Type B pancreatic cell (in vitro differentiated cells): ENCODE measurements around the gene HELZ2. TPM values are rescaled to one million over a fixed set of nuclear protein-coding genes. Genes with fewer than 3 reads are reported as not detected.

Experiments used
- DNase-seq: peaks from one replicate; pipeline ENCODE4 v3.0.0; 2021; ENCODE audit warnings: mixed read lengths; ENCODE audit not compliant: unreplicated experiment; ENCODE audit errors: extremely low spot score
- H3K27ac Mint-ChIP-seq: 2 replicates; pipeline ENCODE4 v1.8.0; 2021; ENCODE audit warnings: mild to moderate bottlenecking, mixed read lengths
- H3K27me3 Mint-ChIP-seq: 2 replicates; pipeline ENCODE4 v1.8.0; 2021; ENCODE audit warnings: mixed read lengths
- H3K36me3 Mint-ChIP-seq: 2 replicates; pipeline ENCODE4 v1.8.0; 2021; ENCODE audit warnings: mixed read lengths
- H3K4me1 Mint-ChIP-seq: one replicate; pipeline ENCODE4 v1.8.0; 2021; ENCODE audit warnings: mixed read lengths; ENCODE audit not compliant: unreplicated experiment
- H3K4me3 Mint-ChIP-seq: 2 replicates; pipeline ENCODE4 v1.8.0; 2021; ENCODE audit warnings: mild to moderate bottlenecking, mixed read lengths
- H3K9me3 Mint-ChIP-seq: 2 replicates; pipeline ENCODE4 v1.8.0; 2021; ENCODE audit warnings: mixed read lengths
- total RNA-seq: library from RNA; stranded (reverse); gene quantifications from 2 replicates; pipeline ENCODE4 v1.2.1, GENCODE V29; 2021; ENCODE audit warnings: low replicate concordance
- TF ChIP-seq, protein P1 (sequence below): fragments of 200-600 bp; sonication (generic); conservative IDR thresholded peaks from 2 replicates; pipeline ENCODE4 v1.5.0; 2021; ENCODE audit warnings: antibody characterized with exemption, mild to moderate bottlenecking

Gene HELZ2
- total RNA-seq, 1 donor from 2014 or later, result 24.2 TPM

DNA sequence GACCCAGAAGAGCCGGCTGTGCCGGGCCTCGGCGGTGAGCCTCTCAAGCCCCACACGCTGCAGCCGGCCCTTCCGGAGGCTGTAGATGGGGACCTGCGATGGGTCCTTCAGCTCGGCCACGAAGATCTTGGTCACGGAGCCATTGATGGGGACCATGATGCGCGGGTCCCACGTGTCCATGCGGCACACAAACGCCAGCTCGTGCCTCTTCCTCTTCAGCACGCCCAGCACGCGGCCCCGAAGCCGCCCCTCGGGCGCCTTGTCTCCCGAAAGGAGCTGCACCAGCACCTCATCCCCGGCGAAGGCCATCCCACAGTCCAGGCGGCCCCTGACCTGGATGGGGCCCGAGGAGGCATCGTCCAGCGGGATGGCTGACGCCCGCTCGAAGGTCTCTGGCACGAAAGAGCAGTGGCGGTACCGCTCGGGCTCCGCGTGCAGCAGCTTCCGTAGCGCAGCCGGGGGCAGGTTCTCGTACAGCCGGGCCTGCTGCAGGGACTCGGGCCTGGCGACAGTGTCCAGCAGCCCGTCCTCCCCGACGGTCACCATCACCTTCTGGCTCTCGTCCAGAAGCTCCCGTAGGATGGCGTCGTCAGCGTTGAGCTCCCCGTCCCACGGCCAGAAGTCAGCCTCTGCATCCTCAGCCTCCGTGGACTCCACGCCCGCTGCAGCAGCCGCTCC lies 8.9 kb downstream of the HELZ2 start:
- no peak for DNase-seq
- H3K27ac Mint-ChIP-seq, result no peak overlapping the region
- H3K9me3 Mint-ChIP-seq, result no peaks in the 10 kb centered on the region
- H3K27me3 Mint-ChIP-seq, result no peaks in the 10 kb centered on the region
- TF ChIP-seq, protein P1, sequence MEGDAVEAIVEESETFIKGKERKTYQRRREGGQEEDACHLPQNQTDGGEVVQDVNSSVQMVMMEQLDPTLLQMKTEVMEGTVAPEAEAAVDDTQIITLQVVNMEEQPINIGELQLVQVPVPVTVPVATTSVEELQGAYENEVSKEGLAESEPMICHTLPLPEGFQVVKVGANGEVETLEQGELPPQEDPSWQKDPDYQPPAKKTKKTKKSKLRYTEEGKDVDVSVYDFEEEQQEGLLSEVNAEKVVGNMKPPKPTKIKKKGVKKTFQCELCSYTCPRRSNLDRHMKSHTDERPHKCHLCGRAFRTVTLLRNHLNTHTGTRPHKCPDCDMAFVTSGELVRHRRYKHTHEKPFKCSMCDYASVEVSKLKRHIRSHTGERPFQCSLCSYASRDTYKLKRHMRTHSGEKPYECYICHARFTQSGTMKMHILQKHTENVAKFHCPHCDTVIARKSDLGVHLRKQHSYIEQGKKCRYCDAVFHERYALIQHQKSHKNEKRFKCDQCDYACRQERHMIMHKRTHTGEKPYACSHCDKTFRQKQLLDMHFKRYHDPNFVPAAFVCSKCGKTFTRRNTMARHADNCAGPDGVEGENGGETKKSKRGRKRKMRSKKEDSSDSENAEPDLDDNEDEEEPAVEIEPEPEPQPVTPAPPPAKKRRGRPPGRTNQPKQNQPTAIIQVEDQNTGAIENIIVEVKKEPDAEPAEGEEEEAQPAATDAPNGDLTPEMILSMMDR, result no peak
- no peaks in the 10 kb centered on the region for H3K4me1 Mint-ChIP-seq
- no peak overlapping the region for H3K4me3 Mint-ChIP-seq
- peaks cover 3% of the 10 kb centered on the region for H3K36me3 Mint-ChIP-seq

DNA sequence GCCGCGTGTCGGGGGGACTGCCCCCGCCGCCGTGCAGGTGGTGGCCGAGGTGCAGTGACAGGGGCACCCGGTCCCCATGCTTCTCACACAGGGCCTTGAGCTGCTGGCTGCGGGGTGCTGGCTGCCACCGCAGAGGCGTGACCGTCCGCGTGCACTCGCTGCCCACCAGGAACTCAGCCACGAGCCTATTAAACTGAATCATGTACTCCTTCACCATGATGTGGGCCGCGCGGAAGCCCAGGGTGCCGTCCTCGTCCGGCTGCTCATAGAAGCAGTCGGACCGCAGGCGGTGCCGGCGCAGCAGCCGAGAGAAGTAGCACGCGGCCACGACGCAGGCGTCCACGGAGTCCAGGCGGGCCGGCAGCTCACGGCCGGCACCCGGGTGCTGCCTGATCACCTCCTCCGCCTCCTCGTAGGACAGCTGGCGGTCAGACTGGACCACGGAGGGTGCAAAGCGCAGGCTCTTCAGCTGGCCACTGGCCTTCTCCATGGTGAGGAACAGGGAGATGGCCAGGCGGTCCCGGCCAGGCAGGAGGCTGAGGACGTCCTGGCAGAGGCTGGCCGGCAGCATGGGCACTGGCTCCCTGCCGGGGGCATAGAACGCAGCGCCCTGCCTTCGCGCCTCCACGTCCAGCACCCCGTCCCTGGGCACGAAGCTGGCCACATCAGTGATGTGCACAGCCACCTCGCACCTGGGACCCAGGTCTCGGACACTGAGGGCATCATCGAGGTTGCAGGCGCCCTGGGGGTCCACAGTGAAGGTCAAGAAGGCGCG lies 9.8 kb downstream of the HELZ2 start:
- no peaks in the 10 kb centered on the region for H3K9me3 Mint-ChIP-seq
- H3K27me3 Mint-ChIP-seq, result no peaks in the 10 kb centered on the region
- H3K27ac Mint-ChIP-seq, result no peak overlapping the region
- no peak overlapping the region for H3K4me3 Mint-ChIP-seq
- TF ChIP-seq, protein P1, result no peak
- H3K4me1 Mint-ChIP-seq, result no peaks in the 10 kb centered on the region
- H3K36me3 Mint-ChIP-seq, result peaks cover 3% of the 10 kb centered on the region
- no peak for DNase-seq

DNA sequence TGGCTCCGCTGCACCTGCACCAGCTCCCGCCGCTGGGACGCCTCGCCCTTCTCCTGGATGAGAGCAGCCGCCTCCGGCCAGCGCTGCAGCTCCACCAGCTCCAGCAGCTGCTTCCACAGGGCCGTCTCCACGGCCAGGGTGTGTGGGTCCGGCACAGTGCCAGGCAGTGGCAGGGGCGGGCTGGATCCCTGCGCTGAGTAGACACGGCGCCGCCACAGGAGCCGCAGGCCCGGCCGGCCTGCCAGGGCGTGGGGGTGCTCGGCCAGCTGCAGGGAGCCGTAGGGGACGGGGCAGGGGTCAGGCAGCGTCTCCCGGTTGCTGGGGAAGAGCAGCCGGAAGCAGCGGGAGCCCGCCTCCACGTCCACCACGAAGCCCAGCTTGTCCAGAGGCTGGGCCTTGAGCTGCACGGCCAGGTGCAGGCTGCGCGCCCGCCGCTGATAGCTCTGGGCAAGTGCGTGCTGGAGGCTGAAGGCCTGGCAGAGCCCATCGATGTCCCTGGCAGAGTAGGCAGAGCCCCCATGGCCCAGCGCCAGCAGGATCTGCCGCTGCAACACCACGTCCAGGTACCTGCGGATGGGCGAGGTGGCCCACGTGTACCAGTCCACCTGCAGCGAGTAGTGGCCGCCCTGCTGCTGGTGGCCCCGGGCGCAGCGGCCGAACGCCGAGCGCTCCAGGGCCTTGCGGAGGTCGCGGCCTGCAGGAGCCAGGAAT lies 10.7 kb downstream of the HELZ2 start:
- Mint-ChIP-seq H3K36me3 (peaks cover 3% of the 10 kb centered on the region), H3K9me3 (no peaks in the 10 kb centered on the region), H3K27me3 (no peaks in the 10 kb centered on the region), H3K4me3 (no peak overlapping the region), H3K4me1 (no peaks in the 10 kb centered on the region), H3K27ac (no peak overlapping the region)
- TF ChIP-seq, protein P1, result no peak
- no peak for DNase-seq

DNA sequence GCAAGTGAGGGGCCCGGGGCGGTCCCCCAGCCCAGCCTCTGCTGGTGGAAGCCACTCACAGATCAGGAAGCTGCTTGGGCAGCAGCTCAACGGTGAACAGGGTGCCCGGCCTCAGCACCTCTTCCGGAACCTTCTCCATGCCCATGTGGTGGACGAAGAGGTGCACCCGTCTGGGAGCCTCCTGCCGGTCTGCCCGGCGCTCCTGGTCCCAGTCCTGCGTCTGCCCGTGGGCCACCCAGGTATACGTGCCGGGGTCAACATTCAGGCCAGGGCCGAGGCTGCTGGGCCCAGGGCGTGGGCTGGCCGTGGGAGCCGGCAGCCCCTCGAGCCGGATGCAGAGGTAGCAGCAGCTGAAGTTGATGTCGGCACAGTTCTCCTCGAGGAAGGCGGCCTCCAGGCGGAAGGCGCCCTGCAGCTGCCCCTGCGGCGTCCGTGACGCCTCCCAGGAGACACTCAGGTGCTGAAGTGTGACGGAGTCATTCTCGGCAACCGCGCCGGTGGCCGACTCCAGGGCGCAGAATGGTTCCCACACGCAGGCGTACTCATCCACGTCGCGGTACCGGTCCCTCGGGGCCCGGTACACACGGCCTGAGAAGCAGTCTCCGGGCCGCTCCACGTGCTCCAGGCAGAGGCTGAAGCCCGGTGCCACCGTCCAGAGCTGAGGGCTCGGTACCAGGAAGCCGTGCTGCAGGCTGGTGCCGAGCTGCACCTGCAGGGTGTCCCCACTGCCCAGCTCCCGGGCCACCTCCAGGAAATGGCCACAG lies 11.4 kb downstream of the HELZ2 start:
- no peak overlapping the region for H3K4me3 Mint-ChIP-seq
- H3K36me3 Mint-ChIP-seq, result peaks cover 3% of the 10 kb centered on the region
- no peaks in the 10 kb centered on the region for H3K9me3 Mint-ChIP-seq
- no peak overlapping the region for H3K27ac Mint-ChIP-seq
- DNase-seq, result no peak
- TF ChIP-seq, protein P1, result no peak
- no peaks in the 10 kb centered on the region for H3K4me1 Mint-ChIP-seq
- H3K27me3 Mint-ChIP-seq, result no peaks in the 10 kb centered on the region

DNA sequence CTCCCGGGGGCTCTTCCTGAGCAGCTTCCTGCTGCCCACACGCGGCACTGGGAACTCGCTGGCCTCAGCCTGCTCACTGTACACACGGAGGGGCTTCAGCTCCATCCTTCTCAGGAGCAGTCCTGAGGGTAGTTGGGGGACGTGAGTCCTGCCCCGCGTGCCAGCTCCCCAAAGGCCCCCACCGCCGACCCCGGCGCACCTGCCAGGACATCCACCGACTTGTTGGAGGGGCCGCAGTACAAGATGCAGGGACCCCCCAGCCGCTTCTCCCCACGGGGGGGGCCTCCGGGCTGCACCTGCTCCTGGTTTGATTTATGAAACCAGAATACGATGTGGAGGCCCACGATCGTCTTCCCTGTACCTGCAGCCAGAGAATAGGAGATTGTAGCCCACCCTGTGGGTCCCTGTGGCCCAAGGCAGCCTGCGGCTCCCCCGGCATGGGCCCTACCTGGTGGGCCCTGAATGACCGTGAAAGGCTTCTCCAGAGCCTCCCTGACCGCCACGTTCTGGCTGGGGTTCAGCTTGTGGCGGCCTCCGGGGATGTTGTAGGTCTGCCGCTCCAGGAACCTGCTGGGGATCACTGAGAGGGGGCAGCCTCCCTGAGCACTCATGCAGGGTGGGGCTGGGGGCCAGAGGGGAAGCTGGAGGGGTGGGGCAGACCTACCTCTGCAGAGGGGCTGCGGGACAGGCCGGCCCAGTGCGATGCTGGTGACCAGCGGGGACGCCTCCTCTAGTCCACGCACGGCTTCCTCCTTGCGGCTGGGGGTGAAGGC lies 12.2 kb downstream of the HELZ2 start:
- Mint-ChIP-seq H3K4me3 (no peak overlapping the region), H3K27me3 (no peaks in the 10 kb centered on the region), H3K27ac (no peak overlapping the region), H3K4me1 (peaks cover 3% of the 10 kb centered on the region), H3K9me3 (no peaks in the 10 kb centered on the region), H3K36me3 (peaks cover 3% of the 10 kb centered on the region)
- DNase-seq, result no peak
- TF ChIP-seq, protein P1, result no peak
